K562 (cell line): Measurements from ENCODE around the gene HYPK.

Experiments used
- CREB1 ChIP-seq, 2 experiments: sonication (generic) in 1 of 2; formaldehyde crosslinking in 1 of 2; IDR thresholded peaks; 2 replicates each; pipeline versions ENCODE4 v1.6.1 to v1.8.0; 2012 to 2022; ENCODE audit warnings: inconsistent platforms in 1 of 2, mild to moderate bottlenecking in 1 of 2, missing genetic modification reagents in 1 of 2, moderate library complexity in 1 of 2
- EWSR1 ChIP-seq: fragments of 450-650 bp; IDR thresholded peaks from 2 replicates; pipeline ENCODE4 v1.6.1; 2018; ENCODE audit warnings: borderline replicate concordance, mild to moderate bottlenecking, low read depth, moderate library complexity; ENCODE audit not compliant: partially characterized antibody
- JUND ChIP-seq, 2 experiments: IDR thresholded peaks; 2 replicates in 1 of 2; 3 replicates in 1 of 2; pipeline ENCODE4 v1.6.1; 2011; ENCODE audit warnings: borderline replicate concordance in 2 of 2, low read depth in 2 of 2, low read length in 2 of 2, improper control_type of control experiment in 1 of 2, missing biosample characterization in 1 of 2, missing genetic modification characterization in 1 of 2, missing genetic modification reagents in 1 of 2
- MCM2 ChIP-seq: fragments of 450-650 bp; IDR thresholded peaks from 2 replicates; pipeline ENCODE4 v1.6.1; 2017; ENCODE audit warnings: low read depth, mild to moderate bottlenecking
- MXI1 ChIP-seq: IDR thresholded peaks from 2 replicates; pipeline ENCODE4 v1.6.1; 2011; ENCODE audit warnings: low read depth, mild to moderate bottlenecking, improper control_type of control experiment, low read length
- POLR2AphosphoS5 ChIP-seq: IDR thresholded peaks from 2 replicates; pipeline ENCODE4 v1.6.1; 2011; ENCODE audit warnings: mild to moderate bottlenecking, low read depth, low read length, moderate library complexity; ENCODE audit not compliant: control insufficient read depth, insufficient read depth
- POLR3A ChIP-seq: IDR thresholded peaks from 2 replicates; pipeline ENCODE4 v1.6.1; 2011; ENCODE audit warnings: borderline replicate concordance, mild to moderate bottlenecking, moderate library complexity; ENCODE audit not compliant: insufficient read length, insufficient read depth; ENCODE audit errors: extremely low read depth
- TBL1XR1 ChIP-seq, 2 experiments: IDR thresholded peaks; 2 replicates each; pipeline ENCODE4 v1.6.1; 2012; ENCODE audit warnings: improper control_type of control experiment in 2 of 2, low read length in 2 of 2, mild to moderate bottlenecking in 1 of 2
- ZNF24 ChIP-seq: fragments of 450-650 bp; IDR thresholded peaks from 2 replicates; pipeline ENCODE4 v1.6.1; 2016
- ZNF41 ChIP-seq: fragments of 250-450 bp; sonication (Bioruptor Pico); conservative IDR thresholded peaks from 2 replicates; pipeline ENCODE4 v1.4.0; 2020; ENCODE audit warnings: mild to moderate bottlenecking
- TF ChIP-seq, protein P1 (sequence below), 3 experiments: IDR thresholded peaks in 2 of 3; conservative IDR thresholded peaks in 1 of 3; 2 replicates each; pipeline ENCODE4 v1.5.1; 2011 to 2012; ENCODE audit warnings: low read length in 3 of 3, mild to moderate bottlenecking in 3 of 3, control low read depth in 2 of 3, improper control_type of control experiment in 1 of 3, inconsistent platforms in 1 of 3, low read depth in 1 of 3, mixed read lengths in 1 of 3, moderate library complexity in 1 of 3; ENCODE audit not compliant: insufficient read depth in 2 of 3
- TF ChIP-seq, protein P2 (sequence below): sonication (generic); formaldehyde crosslinking; IDR thresholded peaks from 2 replicates; pipeline ENCODE4 v1.8.0; 2022; ENCODE audit warnings: missing genetic modification reagents, mild to moderate bottlenecking, borderline replicate concordance
- TF ChIP-seq, protein P3 (sequence below): fragments of 250-450 bp; sonication (Bioruptor Pico); IDR thresholded peaks from 2 replicates; pipeline ENCODE4 v1.4.0; 2020

DNA sequence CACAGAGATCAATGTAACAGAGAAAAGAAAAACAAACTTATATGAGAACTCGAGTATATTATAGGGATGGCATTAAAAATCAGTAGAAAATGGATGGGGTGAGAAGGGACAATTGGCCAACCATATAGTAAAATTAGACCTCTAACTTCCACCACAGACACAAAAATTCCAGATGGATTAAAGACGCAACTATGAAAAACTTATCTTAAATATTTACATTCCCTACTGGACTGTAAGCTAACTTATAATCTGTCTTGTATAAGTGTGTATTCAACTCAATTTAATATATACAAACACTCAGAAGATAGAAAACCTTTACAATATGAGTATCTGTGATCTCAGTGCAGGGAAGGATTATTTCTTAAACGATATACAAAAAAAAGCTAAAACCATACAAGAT, 21.1 kb downstream of the HYPK start:
- TF ChIP-seq CREB1 (IDR thresholded peaks at IDR 0.05) (no peak), CREB1 (CRISPR knock-in tag; IDR thresholded peaks at IDR 0.05) (no peak), ZNF24 (no peak), ZNF41 (CRISPR knock-in tag) (no peak), EWSR1 (no peak), MXI1 (no peak), JUND (IDR thresholded peaks at IDR 0.05; ENCODE audit: borderline replicate concordance, low read depth, low read length) (no peak), JUND (tag; IDR thresholded peaks at IDR 0.05; ENCODE audit: borderline replicate concordance, low read depth, low read length) (no peak), POLR2AphosphoS5 (no peak), MCM2 (no peak), POLR3A (no peak), TBL1XR1 (IDR thresholded peaks at IDR 0.05; ENCODE audit: low read length in 2 of 2) (no peak)
- TF ChIP-seq, protein P1, sequence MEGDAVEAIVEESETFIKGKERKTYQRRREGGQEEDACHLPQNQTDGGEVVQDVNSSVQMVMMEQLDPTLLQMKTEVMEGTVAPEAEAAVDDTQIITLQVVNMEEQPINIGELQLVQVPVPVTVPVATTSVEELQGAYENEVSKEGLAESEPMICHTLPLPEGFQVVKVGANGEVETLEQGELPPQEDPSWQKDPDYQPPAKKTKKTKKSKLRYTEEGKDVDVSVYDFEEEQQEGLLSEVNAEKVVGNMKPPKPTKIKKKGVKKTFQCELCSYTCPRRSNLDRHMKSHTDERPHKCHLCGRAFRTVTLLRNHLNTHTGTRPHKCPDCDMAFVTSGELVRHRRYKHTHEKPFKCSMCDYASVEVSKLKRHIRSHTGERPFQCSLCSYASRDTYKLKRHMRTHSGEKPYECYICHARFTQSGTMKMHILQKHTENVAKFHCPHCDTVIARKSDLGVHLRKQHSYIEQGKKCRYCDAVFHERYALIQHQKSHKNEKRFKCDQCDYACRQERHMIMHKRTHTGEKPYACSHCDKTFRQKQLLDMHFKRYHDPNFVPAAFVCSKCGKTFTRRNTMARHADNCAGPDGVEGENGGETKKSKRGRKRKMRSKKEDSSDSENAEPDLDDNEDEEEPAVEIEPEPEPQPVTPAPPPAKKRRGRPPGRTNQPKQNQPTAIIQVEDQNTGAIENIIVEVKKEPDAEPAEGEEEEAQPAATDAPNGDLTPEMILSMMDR (IDR thresholded peaks at IDR 0.05 in 2 of 3, conservative IDR thresholded peaks at IDR 0.05 in 1 of 3; ENCODE audit: insufficient read depth in 2 of 3, low read depth in 1 of 3, low read length in 3 of 3), result no peak
- TF ChIP-seq, protein P2, sequence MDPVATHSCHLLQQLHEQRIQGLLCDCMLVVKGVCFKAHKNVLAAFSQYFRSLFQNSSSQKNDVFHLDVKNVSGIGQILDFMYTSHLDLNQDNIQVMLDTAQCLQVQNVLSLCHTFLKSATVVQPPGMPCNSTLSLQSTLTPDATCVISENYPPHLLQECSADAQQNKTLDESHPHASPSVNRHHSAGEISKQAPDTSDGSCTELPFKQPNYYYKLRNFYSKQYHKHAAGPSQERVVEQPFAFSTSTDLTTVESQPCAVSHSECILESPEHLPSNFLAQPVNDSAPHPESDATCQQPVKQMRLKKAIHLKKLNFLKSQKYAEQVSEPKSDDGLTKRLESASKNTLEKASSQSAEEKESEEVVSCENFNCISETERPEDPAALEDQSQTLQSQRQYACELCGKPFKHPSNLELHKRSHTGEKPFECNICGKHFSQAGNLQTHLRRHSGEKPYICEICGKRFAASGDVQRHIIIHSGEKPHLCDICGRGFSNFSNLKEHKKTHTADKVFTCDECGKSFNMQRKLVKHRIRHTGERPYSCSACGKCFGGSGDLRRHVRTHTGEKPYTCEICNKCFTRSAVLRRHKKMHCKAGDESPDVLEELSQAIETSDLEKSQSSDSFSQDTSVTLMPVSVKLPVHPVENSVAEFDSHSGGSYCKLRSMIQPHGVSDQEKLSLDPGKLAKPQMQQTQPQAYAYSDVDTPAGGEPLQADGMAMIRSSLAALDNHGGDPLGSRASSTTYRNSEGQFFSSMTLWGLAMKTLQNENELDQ (CRISPR knock-in tag), result no peak
- TF ChIP-seq, protein P3, sequence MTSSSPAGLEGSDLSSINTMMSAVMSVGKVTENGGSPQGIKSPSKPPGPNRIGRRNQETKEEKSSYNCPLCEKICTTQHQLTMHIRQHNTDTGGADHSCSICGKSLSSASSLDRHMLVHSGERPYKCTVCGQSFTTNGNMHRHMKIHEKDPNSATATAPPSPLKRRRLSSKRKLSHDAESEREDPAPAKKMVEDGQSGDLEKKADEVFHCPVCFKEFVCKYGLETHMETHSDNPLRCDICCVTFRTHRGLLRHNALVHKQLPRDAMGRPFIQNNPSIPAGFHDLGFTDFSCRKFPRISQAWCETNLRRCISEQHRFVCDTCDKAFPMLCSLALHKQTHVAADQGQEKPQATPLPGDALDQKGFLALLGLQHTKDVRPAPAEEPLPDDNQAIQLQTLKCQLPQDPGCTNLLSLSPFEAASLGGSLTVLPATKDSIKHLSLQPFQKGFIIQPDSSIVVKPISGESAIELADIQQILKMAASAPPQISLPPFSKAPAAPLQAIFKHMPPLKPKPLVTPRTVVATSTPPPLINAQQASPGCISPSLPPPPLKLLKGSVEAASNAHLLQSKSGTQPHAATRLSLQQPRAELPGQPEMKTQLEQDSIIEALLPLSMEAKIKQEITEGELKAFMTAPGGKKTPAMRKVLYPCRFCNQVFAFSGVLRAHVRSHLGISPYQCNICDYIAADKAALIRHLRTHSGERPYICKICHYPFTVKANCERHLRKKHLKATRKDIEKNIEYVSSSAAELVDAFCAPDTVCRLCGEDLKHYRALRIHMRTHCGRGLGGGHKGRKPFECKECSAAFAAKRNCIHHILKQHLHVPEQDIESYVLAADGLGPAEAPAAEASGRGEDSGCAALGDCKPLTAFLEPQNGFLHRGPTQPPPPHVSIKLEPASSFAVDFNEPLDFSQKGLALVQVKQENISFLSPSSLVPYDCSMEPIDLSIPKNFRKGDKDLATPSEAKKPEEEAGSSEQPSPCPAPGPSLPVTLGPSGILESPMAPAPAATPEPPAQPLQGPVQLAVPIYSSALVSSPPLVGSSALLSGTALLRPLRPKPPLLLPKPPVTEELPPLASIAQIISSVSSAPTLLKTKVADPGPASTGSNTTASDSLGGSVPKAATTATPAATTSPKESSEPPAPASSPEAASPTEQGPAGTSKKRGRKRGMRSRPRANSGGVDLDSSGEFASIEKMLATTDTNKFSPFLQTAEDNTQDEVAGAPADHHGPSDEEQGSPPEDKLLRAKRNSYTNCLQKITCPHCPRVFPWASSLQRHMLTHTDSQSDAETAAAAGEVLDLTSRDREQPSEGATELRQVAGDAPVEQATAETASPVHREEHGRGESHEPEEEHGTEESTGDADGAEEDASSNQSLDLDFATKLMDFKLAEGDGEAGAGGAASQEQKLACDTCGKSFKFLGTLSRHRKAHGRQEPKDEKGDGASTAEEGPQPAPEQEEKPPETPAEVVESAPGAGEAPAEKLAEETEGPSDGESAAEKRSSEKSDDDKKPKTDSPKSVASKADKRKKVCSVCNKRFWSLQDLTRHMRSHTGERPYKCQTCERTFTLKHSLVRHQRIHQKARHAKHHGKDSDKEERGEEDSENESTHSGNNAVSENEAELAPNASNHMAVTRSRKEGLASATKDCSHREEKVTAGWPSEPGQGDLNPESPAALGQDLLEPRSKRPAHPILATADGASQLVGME, result no peak
